22Rv1 (cell line): ENCODE results near the gene TGFB2.

Experiments used
- H3K27ac ChIP-seq: fragments of 450-650 bp; 2 replicates; pipeline ENCODE4 v1.5.1; 2017
- ZFX ChIP-seq: fragments of 450-650 bp; IDR thresholded peaks from 2 replicates; pipeline ENCODE4 v1.6.1; 2017; ENCODE audit warnings: antibody characterized with exemption, borderline replicate concordance
- TF ChIP-seq, protein P1 (sequence below): fragments of 450-650 bp; IDR thresholded peaks from 2 replicates; pipeline ENCODE4 v1.5.1; 2017; ENCODE audit warnings: mild to moderate bottlenecking

The TGFB2 gene

DNA sequence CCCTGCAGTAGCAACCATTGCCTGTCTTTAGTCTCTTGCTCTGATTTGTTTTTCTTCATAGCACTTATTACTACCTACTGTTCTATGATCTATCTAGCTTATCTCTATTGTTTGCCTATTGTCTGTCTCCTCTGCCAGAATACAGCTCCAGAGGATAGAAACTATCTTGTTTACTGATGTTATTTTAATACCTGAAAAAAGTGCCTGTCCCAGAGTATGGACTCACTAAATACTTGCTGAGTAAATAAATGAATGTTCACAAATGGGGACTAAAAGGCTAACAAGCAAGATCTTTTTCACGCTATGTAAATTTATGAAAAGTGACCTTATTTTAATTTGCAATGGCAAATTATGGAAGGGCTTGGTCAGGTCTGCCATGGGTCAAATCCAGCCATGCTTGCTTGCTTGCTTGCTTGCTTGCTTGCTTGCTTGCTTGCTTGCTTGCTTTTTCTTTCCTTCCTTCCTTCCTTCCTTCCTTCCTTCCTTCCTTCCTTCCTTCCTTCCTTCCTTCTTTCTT is 145.3 kb downstream of the TGFB2 start:
- H3K27ac ChIP-seq, result no peak overlapping the region
- TF ChIP-seq, protein P1, sequence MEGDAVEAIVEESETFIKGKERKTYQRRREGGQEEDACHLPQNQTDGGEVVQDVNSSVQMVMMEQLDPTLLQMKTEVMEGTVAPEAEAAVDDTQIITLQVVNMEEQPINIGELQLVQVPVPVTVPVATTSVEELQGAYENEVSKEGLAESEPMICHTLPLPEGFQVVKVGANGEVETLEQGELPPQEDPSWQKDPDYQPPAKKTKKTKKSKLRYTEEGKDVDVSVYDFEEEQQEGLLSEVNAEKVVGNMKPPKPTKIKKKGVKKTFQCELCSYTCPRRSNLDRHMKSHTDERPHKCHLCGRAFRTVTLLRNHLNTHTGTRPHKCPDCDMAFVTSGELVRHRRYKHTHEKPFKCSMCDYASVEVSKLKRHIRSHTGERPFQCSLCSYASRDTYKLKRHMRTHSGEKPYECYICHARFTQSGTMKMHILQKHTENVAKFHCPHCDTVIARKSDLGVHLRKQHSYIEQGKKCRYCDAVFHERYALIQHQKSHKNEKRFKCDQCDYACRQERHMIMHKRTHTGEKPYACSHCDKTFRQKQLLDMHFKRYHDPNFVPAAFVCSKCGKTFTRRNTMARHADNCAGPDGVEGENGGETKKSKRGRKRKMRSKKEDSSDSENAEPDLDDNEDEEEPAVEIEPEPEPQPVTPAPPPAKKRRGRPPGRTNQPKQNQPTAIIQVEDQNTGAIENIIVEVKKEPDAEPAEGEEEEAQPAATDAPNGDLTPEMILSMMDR, result no peak
- TF ChIP-seq ZFX, result no peak

DNA sequence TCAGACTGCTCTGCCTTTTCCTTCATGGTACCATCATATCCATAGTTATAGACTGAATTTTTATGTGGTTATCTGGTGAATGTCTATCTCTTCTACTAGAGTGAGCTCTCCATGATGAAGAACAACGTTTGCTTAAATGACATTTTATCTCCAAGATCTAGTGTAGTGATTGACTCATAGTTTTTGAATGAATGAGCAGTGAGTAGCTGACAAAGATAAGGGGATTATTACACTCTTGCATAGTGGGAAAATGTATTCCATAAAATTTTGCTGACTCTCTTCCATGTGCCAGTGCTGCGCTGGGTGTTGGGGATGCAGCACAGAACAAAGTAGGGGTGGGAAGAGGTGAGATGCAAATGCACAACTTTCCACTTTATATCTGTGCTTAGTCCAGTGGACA is 147.7 kb downstream of the TGFB2 start:
- no peak overlapping the region for H3K27ac ChIP-seq

DNA sequence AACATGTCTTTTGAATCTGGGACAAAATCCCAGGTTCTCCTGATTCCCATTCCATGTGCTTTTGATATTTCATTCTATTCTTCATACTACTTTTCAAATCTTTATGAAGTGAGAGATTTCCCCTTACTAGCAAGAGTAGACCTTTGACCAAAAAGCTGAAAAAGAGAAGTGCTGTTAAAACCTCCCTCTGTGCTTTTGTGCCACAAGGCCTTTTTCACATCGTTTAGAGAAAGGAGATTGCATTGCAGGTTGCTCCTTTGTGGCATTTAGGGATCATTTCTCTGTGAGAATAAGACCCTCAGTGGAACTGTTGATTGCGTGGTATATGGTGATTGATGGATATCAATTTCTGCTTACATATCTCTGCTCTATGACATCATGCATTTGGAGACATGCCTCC is 148.8 kb downstream of the TGFB2 start:
- TF ChIP-seq ZFX, result no peak
- no peak overlapping the region for H3K27ac ChIP-seq

More for the DNA sequence above, 147.7 kb downstream of the TGFB2 start:
- TF ChIP-seq ZFX, result no peak
- TF ChIP-seq, protein P1, result no peak
